HepG2 (cell line): Measurements from ENCODE around the gene PPA2. TPM values are rescaled to one million over a fixed set of nuclear protein-coding genes. Genes with fewer than 3 reads are reported as not detected.

Source experiments
- CBX1 ChIP-seq: IDR thresholded peaks from one replicate; pipeline ENCODE4 v1.6.1; 2016; ENCODE audit warnings: antibody characterized with exemption, low read depth
- CENPBD1 ChIP-seq: sonication (generic); formaldehyde crosslinking; IDR thresholded peaks from 2 replicates; pipeline ENCODE4 v1.8.0; 2022; ENCODE audit warnings: missing genetic modification reagents, low read depth, mild to moderate bottlenecking, borderline replicate concordance
- HOXA7 ChIP-seq: sonication (generic); formaldehyde crosslinking; IDR thresholded peaks from 2 replicates; pipeline ENCODE4 v1.8.1; 2022; ENCODE audit warnings: mild to moderate bottlenecking, missing genetic modification reagents, moderate library complexity
- KLF9 ChIP-seq: IDR thresholded peaks from 2 replicates; pipeline ENCODE4 v1.6.1; 2016; ENCODE audit warnings: low read depth
- MAZ ChIP-seq, 2 experiments: sonication (generic) in 1 of 2; formaldehyde crosslinking in 1 of 2; IDR thresholded peaks; 2 replicates each; pipeline versions ENCODE4 v1.5.0 to v1.6.1; 2012 to 2020; ENCODE audit warnings: low read depth in 2 of 2, mild to moderate bottlenecking in 2 of 2, borderline replicate concordance in 1 of 2, improper control_type of control experiment in 1 of 2, low read length in 1 of 2, missing genetic modification reagents in 1 of 2, moderate library complexity in 1 of 2
- MEIS2 ChIP-seq: sonication (generic); formaldehyde crosslinking; IDR thresholded peaks from 2 replicates; pipeline ENCODE4 v1.9.0; 2021; ENCODE audit warnings: mild to moderate bottlenecking, missing genetic modification reagents
- MIER2 ChIP-seq: IDR thresholded peaks from 2 replicates; pipeline ENCODE4 v1.6.1; 2016; ENCODE audit warnings: missing biosample characterization, missing genetic modification reagents
- SKIL ChIP-seq: sonication (generic); formaldehyde crosslinking; IDR thresholded peaks from 2 replicates; pipeline ENCODE4 v1.8.0; 2022; ENCODE audit warnings: missing genetic modification reagents, mild to moderate bottlenecking, moderate library complexity, borderline replicate concordance
- SNAPC5 ChIP-seq: sonication (generic); formaldehyde crosslinking; IDR thresholded peaks from 2 replicates; pipeline ENCODE4 v1.8.1; 2023; ENCODE audit warnings: mild to moderate bottlenecking, missing genetic modification reagents, borderline replicate concordance
- TRAFD1 ChIP-seq: sonication (generic); formaldehyde crosslinking; IDR thresholded peaks from 2 replicates; pipeline ENCODE4 v1.5.1; 2020; ENCODE audit warnings: missing genetic modification reagents, mild to moderate bottlenecking, borderline replicate concordance
- ZBTB46 ChIP-seq: sonication (generic); formaldehyde crosslinking; IDR thresholded peaks from 2 replicates; pipeline ENCODE4 v1.4.0; 2020; ENCODE audit warnings: mild to moderate bottlenecking, missing genetic modification reagents, borderline replicate concordance
- ZNF12 ChIP-seq: sonication (generic); formaldehyde crosslinking; IDR thresholded peaks from 2 replicates; pipeline ENCODE4 v1.5.0; 2020; ENCODE audit warnings: missing genetic modification reagents
- ZNF513 ChIP-seq: sonication (generic); formaldehyde crosslinking; conservative IDR thresholded peaks from 2 replicates; pipeline ENCODE4 v1.5.0; 2020; ENCODE audit warnings: missing genetic modification reagents
- ZNF672 ChIP-seq: sonication (generic); formaldehyde crosslinking; IDR thresholded peaks from 2 replicates; pipeline ENCODE4 v1.8.1; 2022; ENCODE audit warnings: missing genetic modification reagents
- ZNF770 ChIP-seq: sonication (generic); formaldehyde crosslinking; IDR thresholded peaks from 2 replicates; pipeline ENCODE4 v1.5.0; 2020; ENCODE audit warnings: mild to moderate bottlenecking, missing genetic modification reagents
- ZNF775 ChIP-seq: sonication (generic); formaldehyde crosslinking; IDR thresholded peaks from 2 replicates; pipeline ENCODE4 v1.4.0; 2020; ENCODE audit warnings: missing genetic modification reagents, mild to moderate bottlenecking, moderate library complexity, borderline replicate concordance
- polyA plus RNA-seq, 8 experiments: library from polyadenylated mRNA; depleted of rRNA in 3 of 8; stranded (reverse) in 7 of 8; unstranded in 1 of 8; fragments of >200 nt; fragmentation: Illumina TruSeq in 4 of 8; extraction: Trizol in 4 of 8; gene quantifications; 2 replicates each; pipeline versions ENCODE4 v1.2.1 to v1.2.3, GENCODE V29; 2011 to 2016; ENCODE audit warnings: low read depth in 4 of 8, missing spikeins in 1 of 8, mixed read lengths in 1 of 8; ENCODE audit not compliant: insufficient read depth in 1 of 8
- total RNA-seq, 5 experiments: library from RNA; depleted of rRNA; stranded (reverse); fragments of >200 nt; fragmentation: Illumina TruSeq; extraction: Trizol; gene quantifications; 2 replicates each; pipeline ENCODE4 v1.2.3, GENCODE V29; 2016; ENCODE audit warnings: low read depth in 1 of 5

PPA2 gene
- total and polyA plus RNA-seq, 2 of the 13 experiments (the other 11 are each of a cell fraction or from before 2014, with no cell fraction given), result 44.2 to 70.6 TPM

GRCh38 chr4:105473324-105474098, at the start of gene PPA2 (continued):
- TF ChIP-seq ZNF775 (CRISPR knock-in tag) (no peak), MAZ (IDR thresholded peaks at IDR 0.05; ENCODE audit: borderline replicate concordance, low read depth, low read length) (0 out of 2 replicates have a peak, but pooled peaks have one; percentile 74), MAZ (CRISPR knock-in tag; IDR thresholded peaks at IDR 0.05; ENCODE audit: low read depth) (no peak; the same call in 1 of the 2 replicates), SKIL (CRISPR knock-in tag) (no peak), KLF9 (no peak), ZNF770 (CRISPR knock-in tag) (peak; percentile 37; the same call in 1 of the 2 replicates), TRAFD1 (CRISPR knock-in tag) (no peak), MEIS2 (CRISPR knock-in tag) (peak; percentile 77), SNAPC5 (CRISPR knock-in tag) (no peak), ZNF12 (CRISPR knock-in tag) (peak; percentile 78), MIER2 (CRISPR knock-in tag) (no peak), ZNF672 (CRISPR knock-in tag) (0 out of 2 replicates have a peak, but pooled peaks have one; percentile 45), ZNF513 (CRISPR knock-in tag) (no peak), CBX1 (peak; percentile 93), CENPBD1 (peak; percentile 73; the same call in 1 of the 2 replicates), HOXA7 (CRISPR knock-in tag) (no peak), ZBTB46 (CRISPR knock-in tag) (no peak)
